C4-2B (cell line): ENCODE data around the gene CORO1C.

Source experiments
- H3K27ac ChIP-seq: fragments of 450-650 bp; 2 replicates; pipeline ENCODE4 v1.5.1; 2017
- ZFX ChIP-seq: fragments of 450-650 bp; IDR thresholded peaks from 2 replicates; pipeline ENCODE4 v1.6.1; 2017
- TF ChIP-seq, protein P1 (sequence below): fragments of 450-650 bp; conservative IDR thresholded peaks from 2 replicates; pipeline ENCODE4 v1.5.1; 2017; ENCODE audit warnings: mild to moderate bottlenecking

The CORO1C gene

DNA sequence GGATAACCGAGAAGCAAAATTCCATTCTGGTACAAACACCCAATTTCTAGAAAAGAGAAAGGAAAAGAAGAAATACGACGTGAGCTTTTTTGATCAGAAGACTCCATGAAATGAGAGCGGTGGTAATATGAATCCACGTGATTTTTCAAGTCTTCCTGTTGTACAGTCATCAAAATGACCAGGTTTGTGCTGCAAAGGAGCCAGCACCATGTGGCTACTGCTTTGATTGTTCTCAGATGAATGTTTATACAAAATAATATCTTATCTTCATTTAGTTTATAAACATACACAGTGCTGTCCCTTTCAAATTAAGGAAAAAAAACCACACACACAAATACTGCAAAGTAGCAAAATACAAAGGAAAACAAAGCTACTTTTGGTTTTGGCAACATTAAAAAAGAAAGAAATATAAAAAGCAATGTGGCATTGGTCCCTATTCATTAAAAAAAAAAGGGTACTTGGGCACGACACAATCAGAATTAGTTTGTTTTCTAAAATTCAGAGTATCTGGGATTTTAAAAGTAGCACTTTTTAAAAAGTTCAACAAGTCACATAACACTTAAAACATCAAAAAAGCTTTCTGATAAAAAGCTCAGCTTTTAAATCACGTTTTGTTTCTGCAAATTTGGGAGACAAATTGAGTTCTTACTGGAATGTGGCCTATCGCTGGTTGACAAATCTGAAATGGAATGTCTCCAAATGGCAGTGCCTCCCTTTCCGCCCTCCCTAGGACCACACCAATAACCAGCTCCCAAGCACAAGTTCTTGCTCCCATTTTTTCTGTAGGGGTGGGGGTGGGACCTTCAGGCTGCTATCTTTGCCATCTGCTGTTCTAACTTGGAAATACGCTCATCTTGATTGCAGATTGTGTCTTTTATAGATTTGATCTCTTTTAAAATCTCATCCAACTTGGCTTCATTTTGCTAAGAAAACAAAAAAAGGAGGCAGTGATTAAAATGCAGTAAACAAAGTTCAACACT is 84.4 kb downstream of the CORO1C start:
- TF ChIP-seq, protein P1, sequence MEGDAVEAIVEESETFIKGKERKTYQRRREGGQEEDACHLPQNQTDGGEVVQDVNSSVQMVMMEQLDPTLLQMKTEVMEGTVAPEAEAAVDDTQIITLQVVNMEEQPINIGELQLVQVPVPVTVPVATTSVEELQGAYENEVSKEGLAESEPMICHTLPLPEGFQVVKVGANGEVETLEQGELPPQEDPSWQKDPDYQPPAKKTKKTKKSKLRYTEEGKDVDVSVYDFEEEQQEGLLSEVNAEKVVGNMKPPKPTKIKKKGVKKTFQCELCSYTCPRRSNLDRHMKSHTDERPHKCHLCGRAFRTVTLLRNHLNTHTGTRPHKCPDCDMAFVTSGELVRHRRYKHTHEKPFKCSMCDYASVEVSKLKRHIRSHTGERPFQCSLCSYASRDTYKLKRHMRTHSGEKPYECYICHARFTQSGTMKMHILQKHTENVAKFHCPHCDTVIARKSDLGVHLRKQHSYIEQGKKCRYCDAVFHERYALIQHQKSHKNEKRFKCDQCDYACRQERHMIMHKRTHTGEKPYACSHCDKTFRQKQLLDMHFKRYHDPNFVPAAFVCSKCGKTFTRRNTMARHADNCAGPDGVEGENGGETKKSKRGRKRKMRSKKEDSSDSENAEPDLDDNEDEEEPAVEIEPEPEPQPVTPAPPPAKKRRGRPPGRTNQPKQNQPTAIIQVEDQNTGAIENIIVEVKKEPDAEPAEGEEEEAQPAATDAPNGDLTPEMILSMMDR: no peak
- no peak for TF ChIP-seq ZFX

DNA sequence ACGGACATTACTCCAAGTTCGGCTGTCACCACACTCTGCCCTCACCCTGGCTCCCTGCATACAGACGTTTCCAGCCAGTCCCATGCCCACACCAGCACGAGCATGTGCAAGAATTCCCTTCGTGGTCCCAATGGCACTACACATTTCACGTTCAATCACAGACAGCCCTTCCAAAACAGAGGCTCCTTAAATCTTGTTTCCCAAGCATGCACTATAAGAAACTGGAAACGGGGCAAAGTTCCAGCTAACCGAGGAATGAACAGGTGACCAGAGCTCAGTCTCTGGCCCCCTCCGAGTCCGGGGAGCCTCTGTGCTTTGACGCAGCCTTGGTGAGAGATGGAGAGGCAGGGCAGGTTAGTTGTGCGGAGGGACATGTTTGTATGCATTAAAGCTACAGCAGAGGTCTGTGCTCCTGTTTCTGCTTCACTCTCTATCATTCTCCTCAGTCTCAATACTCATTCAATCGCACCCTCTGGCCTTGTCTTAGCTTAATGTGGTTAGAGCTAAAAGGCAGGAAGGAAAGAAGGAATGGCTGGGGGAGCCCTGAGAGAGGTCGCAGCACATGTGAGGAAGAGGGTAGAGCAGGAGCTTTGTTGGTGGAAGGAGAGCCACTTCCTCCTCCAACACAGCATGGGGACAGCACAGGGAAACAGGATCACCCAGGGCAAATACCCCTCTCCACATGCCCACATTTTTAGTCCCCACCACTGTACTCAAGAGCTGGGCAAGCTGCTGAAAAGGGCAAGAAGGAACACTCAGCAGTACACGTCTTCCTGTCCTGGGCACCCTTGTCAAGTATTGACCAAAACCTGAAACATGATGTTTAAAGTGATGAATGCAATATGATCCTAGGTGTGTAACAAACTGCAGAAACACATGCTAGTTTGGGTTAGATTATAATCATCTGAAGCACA is 85.4 kb downstream of the CORO1C start:
- H3K27ac ChIP-seq: no peak overlapping the region
- TF ChIP-seq ZFX: no peak
- TF ChIP-seq, protein P1: no peak

More for the DNA sequence above, 84.4 kb downstream of the CORO1C start:
- H3K27ac ChIP-seq: no peak overlapping the region

DNA sequence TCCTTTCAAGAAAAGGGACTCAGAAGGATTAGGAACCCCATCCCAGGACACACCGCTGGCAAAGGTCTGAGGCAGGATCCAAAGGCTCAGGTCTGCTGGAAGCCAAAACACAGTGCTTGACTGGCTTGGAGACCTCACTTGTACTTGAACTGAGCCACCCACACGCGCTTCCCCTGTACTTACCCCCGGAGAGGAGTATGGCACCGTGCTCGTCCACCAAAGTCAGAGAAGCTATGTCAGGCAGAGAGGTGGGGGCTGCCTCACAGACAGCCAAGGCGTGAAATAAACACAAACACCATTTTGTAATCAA is 86.6 kb downstream of the CORO1C start:
- TF ChIP-seq, protein P1: no peak
- TF ChIP-seq ZFX: no peak
- no peak overlapping the region for H3K27ac ChIP-seq

DNA sequence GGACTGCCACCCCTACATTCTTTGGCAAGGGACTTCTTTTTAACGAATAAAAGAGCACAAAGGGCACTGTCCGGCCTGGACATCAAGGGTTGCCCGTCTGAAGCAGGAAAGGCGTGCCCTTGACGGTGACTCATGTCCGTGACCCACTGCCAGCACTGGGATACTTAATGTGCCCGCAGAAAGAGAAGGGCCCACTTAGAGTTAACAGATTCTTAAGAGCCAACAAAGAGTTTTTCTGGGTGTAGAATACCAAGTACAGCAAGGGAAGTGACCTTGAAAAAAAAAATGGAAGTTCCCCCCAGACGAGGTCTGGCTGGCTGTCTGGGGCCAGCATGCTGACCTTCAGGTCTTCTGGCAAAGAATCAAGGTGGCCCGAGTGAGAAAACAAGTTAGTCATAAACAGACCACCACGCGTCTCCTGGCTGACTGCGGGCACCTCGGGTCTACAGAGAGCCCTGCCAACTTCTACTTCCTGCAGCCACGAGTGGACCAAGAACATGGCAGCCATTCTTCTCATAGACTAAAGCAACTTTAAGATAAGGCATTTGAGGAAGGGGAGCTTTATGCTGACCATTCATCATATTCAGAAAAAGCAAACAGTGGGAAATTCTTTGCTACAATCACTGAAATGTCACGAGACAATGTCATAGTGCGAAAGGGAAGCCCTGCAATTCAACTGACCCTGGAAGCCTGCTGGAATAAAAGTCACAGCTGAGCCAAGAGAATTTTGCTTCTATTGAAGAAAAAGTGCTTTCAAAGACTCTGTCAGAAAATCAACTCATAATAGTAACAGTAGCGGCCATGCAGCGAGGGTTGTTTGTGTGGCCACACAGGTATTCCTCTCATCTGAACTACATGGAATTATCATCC is 87.1 kb downstream of the CORO1C start:
- H3K27ac ChIP-seq: no peak overlapping the region
- no peak for TF ChIP-seq ZFX
- TF ChIP-seq, protein P1: no peak

DNA sequence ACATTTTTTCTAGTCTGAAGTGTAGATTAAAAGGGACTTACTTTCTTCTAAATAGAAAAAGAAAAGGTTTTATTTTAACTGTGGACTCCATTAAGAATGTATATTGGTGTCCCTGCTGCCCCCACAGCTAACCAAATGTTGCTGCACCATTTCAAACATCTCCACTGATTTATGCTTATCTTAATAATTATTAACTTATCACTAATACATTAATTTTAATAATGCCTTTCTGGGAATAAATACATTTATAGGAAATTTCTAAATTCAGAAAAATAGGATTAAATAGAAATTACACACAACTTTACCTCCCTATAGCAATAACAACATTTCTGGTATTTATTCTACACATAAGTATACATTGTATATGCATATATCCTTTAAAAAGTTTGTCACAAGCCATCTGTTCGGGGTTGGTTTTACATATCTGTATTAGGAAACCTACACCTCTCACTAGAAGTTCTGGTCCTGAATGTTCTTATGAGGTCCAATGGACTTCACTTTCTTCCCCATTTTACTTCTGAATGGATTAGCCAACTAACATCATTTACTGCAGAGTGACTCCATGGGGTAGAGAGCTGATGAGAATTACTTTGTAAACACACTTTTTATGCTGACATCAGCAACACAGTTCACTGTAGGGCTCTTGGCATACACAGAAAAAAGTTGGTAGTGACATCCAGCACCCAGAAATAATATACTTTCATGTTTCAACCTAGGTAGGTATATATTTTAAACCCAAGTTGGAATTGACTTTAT is 88.2 kb downstream of the CORO1C start:
- H3K27ac ChIP-seq: no peak overlapping the region
- TF ChIP-seq, protein P1: no peak

DNA sequence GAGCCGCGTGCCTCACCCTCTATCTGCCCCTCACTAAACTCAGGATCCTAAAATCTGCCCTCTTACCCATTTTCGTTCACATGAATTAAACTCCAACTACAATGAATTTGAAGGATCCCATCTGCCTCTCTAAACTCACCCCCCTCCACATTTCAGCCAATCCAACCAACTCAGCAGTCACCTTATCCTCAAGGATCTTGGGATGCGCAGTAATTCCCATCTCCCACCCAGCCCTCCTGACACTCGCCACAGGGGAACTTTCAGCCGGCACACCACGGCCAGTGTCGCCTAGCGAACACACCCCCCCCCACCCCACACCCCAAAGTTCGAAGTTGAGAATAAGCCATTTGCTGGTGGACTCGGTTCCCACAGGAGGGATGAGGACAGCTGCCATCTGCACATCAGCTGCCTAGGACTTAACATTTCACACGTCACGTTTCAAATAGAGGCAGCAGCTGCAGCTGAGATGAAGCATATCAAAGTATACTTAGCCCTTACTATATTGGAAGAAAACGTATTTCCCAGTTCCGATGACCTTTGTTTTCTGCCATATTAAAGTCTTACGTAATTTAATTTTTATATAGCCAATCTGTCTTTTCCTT is 88.9 kb downstream of the CORO1C start:
- TF ChIP-seq, protein P1: no peak
- no peak for TF ChIP-seq ZFX
- no peak overlapping the region for H3K27ac ChIP-seq
